Left lung (tissue), 10 donors: ENCODE results near the gene SLC45A1. TPM values are rescaled to one million over a fixed set of nuclear protein-coding genes. Genes with fewer than 3 reads are reported as not detected.

Experiments
- ATAC-seq: fragments of 200-7000 bp; cut with Tn5 transposase; one replicate; pipeline ENCODE4 v1.9.1; 2020; ENCODE audit warnings: moderate library complexity
- DNase-seq, 4 donors: peaks; one replicate each; pipeline ENCODE4 v3.0.0-alpha.2; 2013 to 2020
- H3K27ac ChIP-seq, 2 donors: fragments of 200-600 bp; sonication (generic) in 1 of 2; one replicate each; pipeline versions ENCODE4 v1.5.0 to v1.8.0; 2020 to 2021
- H3K27me3 ChIP-seq, 2 donors: fragments of 200-600 bp; sonication (generic) in 1 of 2; one replicate each; pipeline versions ENCODE4 v1.5.0 to v1.8.0; 2020 to 2021
- H3K36me3 ChIP-seq, 2 donors: fragments of 200-600 bp; sonication (generic) in 1 of 2; one replicate each; pipeline versions ENCODE4 v1.5.0 to v1.8.0; 2020 to 2021
- H3K4me1 ChIP-seq, 2 donors: fragments of 200-600 bp; one replicate each; pipeline ENCODE4 v1.8.0; 2021
- H3K4me3 ChIP-seq, 2 donors: fragments of 200-600 bp; sonication (generic) in 1 of 2; one replicate each; pipeline versions ENCODE4 v1.5.0 to v1.8.0; 2020 to 2021; ENCODE audit warnings: mild to moderate bottlenecking in 1 of 2
- H3K9me3 ChIP-seq, 2 donors: fragments of 200-600 bp; sonication (generic) in 1 of 2; one replicate each; pipeline versions ENCODE4 v1.5.0 to v1.8.0; 2020 to 2021
- CTCF ChIP-seq, 2 donors: fragments of 200-600 bp; sonication (generic) in 1 of 2; IDR thresholded peaks; one replicate each; pipeline versions ENCODE4 v1.5.0 to v1.8.0; 2021; ENCODE audit warnings: antibody characterized with exemption in 2 of 2
- intact Hi-C, 2 donors: fragments of 100-400 bp; cut with DNase I; formaldehyde crosslinking; loops; one replicate each; pipeline versions ENCODE4 v1.11.2 to v1.14.2; 2022
- polyA plus RNA-seq, 6 donors: library from polyadenylated mRNA; unstranded; fragments of 120-200 nt; gene quantifications; one replicate each; pipeline ENCODE4 v1.2.1, GENCODE V29; 2013; ENCODE audit not compliant: insufficient read length in 6 of 6
- total RNA-seq, 2 donors: library from RNA; stranded (reverse); fragmentation: NEBNext Ultra II Directional; extraction: Animal tissue kit (Norgen Biotek cat#: 25700); gene quantifications; one replicate each; pipeline ENCODE4 v1.2.1, GENCODE V29; 2021
- donor health status: DM: no; HTN: yes; CAD: no.
- donor health status: DM: no; HTN: no; CAD: no.

SLC45A1 gene
- total and polyA plus RNA-seq, 8 donors, result 0.51 to 1.4 (median 0.80) TPM

- peaks cover 0 to 13% of the 10 kb centered on the region in 2 donors for H3K4me1 ChIP-seq
- no peaks in the 10 kb centered on the region for H3K9me3 ChIP-seq
- H3K27ac ChIP-seq, result no peak overlapping the region
- intact Hi-C loops, result no loop called here
- DNase-seq, result no peak
- no peaks in the 10 kb centered on the region for H3K27me3 ChIP-seq
- no peak overlapping the region for H3K4me3 ChIP-seq
- ATAC-seq, result no peak
- no peaks in the 10 kb centered on the region for H3K36me3 ChIP-seq
- no peak for TF ChIP-seq CTCF (IDR thresholded peaks at IDR 0.05)
These were observed 22.5 kb downstream of the SLC45A1 start for GRCh38 chr1:8340448-8340847.

DNA sequence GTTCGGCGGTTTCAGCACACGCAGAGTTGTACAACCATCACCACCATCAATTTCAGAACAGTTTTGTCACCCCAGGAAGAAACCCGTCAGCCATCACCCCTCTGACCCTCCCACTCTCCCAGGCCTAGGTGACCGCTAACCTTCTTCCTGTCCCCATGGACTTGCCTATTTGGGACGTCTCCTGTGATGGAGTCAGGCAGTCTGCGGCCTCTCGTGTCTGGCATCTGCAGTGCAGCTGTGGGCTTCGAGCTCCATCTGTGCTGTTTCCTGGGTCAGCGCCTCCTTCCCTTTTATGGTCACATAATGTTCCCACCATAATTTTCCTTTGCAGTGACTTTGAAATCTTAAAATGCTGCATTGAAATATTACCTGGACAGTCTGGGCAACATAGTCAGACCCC, 24.4 kb downstream of the SLC45A1 start:
- DNase-seq (peak in 1 of 4 donors; percentile 52), ATAC-seq (no peak)
- no peaks in the 10 kb centered on the region for H3K9me3 ChIP-seq
- no peaks in the 10 kb centered on the region for H3K27me3 ChIP-seq
- no peaks in the 10 kb centered on the region for H3K36me3 ChIP-seq
- TF ChIP-seq CTCF (IDR thresholded peaks at IDR 0.05), result no peak
- intact Hi-C loops, result no loop called here
- H3K4me1 ChIP-seq, result peaks cover 0 to 13% of the 10 kb centered on the region in 2 donors
- no peak overlapping the region for H3K27ac ChIP-seq
- H3K4me3 ChIP-seq, result no peak overlapping the region

GRCh38 chr1:8343044-8343443, 25.1 kb downstream of the SLC45A1 start:
- H3K4me3 ChIP-seq, result no peak overlapping the region
- DNase-seq, result no peak
- no peaks in the 10 kb centered on the region for H3K9me3 ChIP-seq
- H3K27ac ChIP-seq, result peak overlapping the region in 1 of 2 donors; percentile 42
- TF ChIP-seq CTCF (IDR thresholded peaks at IDR 0.05), result no peak
- intact Hi-C loops, result no loop called here
- peaks cover 0 to 16% of the 10 kb centered on the region in 2 donors for H3K4me1 ChIP-seq
- no peak for ATAC-seq
- H3K36me3 ChIP-seq, result no peaks in the 10 kb centered on the region
- H3K27me3 ChIP-seq, result no peaks in the 10 kb centered on the region

DNA sequence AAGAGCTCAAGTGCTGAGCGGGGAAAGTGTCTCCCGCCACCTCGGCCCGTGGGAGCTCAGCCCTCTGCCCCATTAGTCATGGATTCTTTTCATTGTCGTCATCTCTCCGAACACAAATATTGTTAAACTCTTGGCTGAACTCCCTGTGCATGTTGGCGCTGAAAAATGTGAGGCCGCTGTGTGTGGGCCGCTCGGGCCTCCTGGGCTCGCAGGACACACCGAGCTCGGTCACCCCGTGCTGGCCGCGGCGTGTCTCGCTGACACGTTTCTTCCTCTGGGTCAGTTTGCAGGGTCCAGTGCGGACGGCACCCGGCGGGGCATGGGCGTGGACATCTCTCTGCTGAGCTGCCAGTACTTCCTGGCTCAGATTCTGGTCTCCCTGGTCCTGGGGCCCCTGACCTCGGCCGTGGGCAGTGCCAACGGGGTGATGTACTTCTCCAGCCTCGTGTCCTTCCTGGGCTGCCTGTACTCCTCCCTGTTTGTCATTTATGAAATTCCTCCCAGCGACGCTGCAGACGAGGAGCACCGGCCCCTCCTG, 25.6 kb downstream of the SLC45A1 start:
- H3K4me3 ChIP-seq, result no peak overlapping the region

More for the DNA sequence above, 25.6 kb downstream of the SLC45A1 start:
- no peak for TF ChIP-seq CTCF (IDR thresholded peaks at IDR 0.05)
- ATAC-seq (peak; percentile 79), DNase-seq (peak; percentile 58 to 86 (median 80))
- H3K27ac ChIP-seq, result peak overlapping the region in 1 of 2 donors; percentile 42
- intact Hi-C loops, result no loop called here
- H3K9me3 ChIP-seq, result no peaks in the 10 kb centered on the region
- peaks cover 0 to 16% of the 10 kb centered on the region in 2 donors for H3K4me1 ChIP-seq
- no peaks in the 10 kb centered on the region for H3K36me3 ChIP-seq
- no peaks in the 10 kb centered on the region for H3K27me3 ChIP-seq
